Sigmoid colon (tissue), 7 donors: ENCODE measurements around the gene TBL1XR1. TPM values are rescaled to one million over a fixed set of nuclear protein-coding genes. Genes with fewer than 3 reads are reported as not detected.
A peak's percentile ranks its signal among the peaks of the same experiment; 100 is the strongest.

Source experiments
- DNase-seq: peaks from one replicate; pipeline ENCODE4 v3.0.0-alpha.2; 2019
- H3K27ac ChIP-seq, 4 donors: fragments of 200-600 bp; sonication (generic); one replicate each; pipeline ENCODE4 v1.5.1; 2016 to 2019; ENCODE audit warnings: mild to moderate bottlenecking in 1 of 4
- H3K27me3 ChIP-seq, 3 donors: fragments of 200-600 bp; sonication (generic); one replicate each; pipeline ENCODE4 v1.5.1; 2019; ENCODE audit warnings: mild to moderate bottlenecking in 1 of 3
- H3K36me3 ChIP-seq, 4 donors: fragments of 200-600 bp; sonication (generic); one replicate each; pipeline ENCODE4 v1.5.1; 2016 to 2019
- H3K4me1 ChIP-seq, 4 donors: fragments of 200-600 bp; sonication (generic); one replicate each; pipeline ENCODE4 v1.5.1; 2017 to 2019
- H3K4me3 ChIP-seq, 4 donors: fragments of 200-600 bp; sonication (generic); one replicate each; pipeline ENCODE4 v1.5.1; 2017 to 2019; ENCODE audit warnings: mild to moderate bottlenecking in 2 of 4, moderate library complexity in 1 of 4
- H3K9me3 ChIP-seq, 4 donors: fragments of 200-600 bp in 3 of 4; sonication (generic) in 3 of 4; one replicate each; pipeline versions ENCODE4 v1.5.1 to v1.6.1; 2013 to 2019
- EP300 ChIP-seq, 4 donors: sonication (generic); formaldehyde crosslinking; IDR thresholded peaks; one replicate each; pipeline ENCODE4 v1.6.1; 2017; ENCODE audit warnings: antibody characterized with exemption in 4 of 4
- POLR2A ChIP-seq, 2 donors: fragments of 450-650 bp; IDR thresholded peaks; one replicate each; pipeline ENCODE4 v1.6.1; 2016; ENCODE audit warnings: antibody characterized with exemption in 2 of 2, mild to moderate bottlenecking in 2 of 2, moderate library complexity in 2 of 2
- POLR2AphosphoS5 ChIP-seq, 4 donors: sonication (generic); formaldehyde crosslinking; IDR thresholded peaks; one replicate each; pipeline ENCODE4 v1.6.1; 2017; ENCODE audit warnings: antibody characterized with exemption in 4 of 4
- WGBS, 2 donors: extraction: QIAGEN DNeasy Blood & Tissue Kit; methylation state at CpG; one replicate each; pipeline ENCODE4 v1.1.7; 2013; 5-methylcytosine and 5-hydroxymethylcytosine counted together
- intact Hi-C: fragments of 100-400 bp; cut with DNase I; formaldehyde crosslinking; loops from one replicate; pipeline ENCODE4 v1.15.1; 2023
- polyA plus RNA-seq, 3 donors: library from polyadenylated mRNA; stranded (reverse); fragments of 200-250 nt; gene quantifications; one replicate each; pipeline ENCODE4 v1.2.3, GENCODE V29; 2013
- total RNA-seq, 4 donors: library from RNA; depleted of rRNA; stranded (reverse); fragments of >200 nt; gene quantifications; one replicate each; pipeline ENCODE4 v1.1.0, GENCODE V29; 2016
- TF ChIP-seq, protein P1 (sequence below), 4 experiments: fragments of 450-650 bp in 3 of 4; fragments of 200-600 bp in 1 of 4; IDR thresholded peaks; one replicate each; pipeline ENCODE4 v1.5.1; 2016 to 2019; ENCODE audit warnings: antibody characterized with exemption in 4 of 4, mild to moderate bottlenecking in 3 of 4, moderate library complexity in 2 of 4
- donor health status: healthy with polysubstance abuse.
- donor health status: Bipolar disorder and iron deficiency.
- donor health status: healthy.

Gene TBL1XR1
- total and polyA plus RNA-seq, 7 donors = 20.4 to 131 (median 88.9) TPM

DNA sequence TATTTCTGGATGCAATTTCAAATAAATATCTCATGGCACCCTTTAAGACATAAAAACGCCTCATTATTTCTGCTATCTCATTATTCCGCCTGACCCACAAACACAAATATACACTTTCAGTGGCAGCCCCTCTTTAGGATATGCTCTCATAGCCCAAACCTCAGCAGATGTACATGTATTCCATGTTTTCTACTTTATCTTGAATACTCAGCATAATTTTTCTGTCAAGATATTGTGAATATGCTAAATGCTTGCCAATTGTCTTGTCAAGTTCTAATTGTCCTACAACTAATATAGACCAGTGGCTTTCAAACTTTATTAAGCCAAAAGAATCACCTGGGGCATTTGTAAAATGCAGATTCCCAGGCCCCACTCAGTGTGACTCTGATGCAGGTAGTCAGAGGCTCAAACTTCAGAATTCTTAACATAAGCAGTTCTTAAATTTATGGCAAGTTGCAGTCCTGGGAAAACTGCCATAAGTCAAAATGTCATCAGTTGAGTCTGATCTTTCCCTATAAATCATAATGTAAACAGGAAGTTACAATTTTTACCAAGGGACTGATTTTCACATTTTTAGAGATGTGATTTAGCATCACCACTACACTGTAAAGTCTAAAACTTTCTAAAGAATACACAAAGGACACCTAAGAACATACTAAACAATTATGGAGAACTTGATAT is 135.1 kb downstream of the TBL1XR1 start:
- DNase-seq = no peak
- Histone ChIP-seq H3K27me3 (no peaks in the 10 kb centered on the region), H3K27ac (no peak overlapping the region), H3K4me1 (peaks cover 0 to 57% (median 31%) of the 10 kb centered on the region in 4 donors), H3K4me3 (no peak overlapping the region), H3K36me3 (no peaks in the 10 kb centered on the region), H3K9me3 (no peaks in the 10 kb centered on the region)
- WGBS, 2 donors = 91 to 96% methylated on average over 2 of the region's 2 CpGs
- TF ChIP-seq, protein P1, sequence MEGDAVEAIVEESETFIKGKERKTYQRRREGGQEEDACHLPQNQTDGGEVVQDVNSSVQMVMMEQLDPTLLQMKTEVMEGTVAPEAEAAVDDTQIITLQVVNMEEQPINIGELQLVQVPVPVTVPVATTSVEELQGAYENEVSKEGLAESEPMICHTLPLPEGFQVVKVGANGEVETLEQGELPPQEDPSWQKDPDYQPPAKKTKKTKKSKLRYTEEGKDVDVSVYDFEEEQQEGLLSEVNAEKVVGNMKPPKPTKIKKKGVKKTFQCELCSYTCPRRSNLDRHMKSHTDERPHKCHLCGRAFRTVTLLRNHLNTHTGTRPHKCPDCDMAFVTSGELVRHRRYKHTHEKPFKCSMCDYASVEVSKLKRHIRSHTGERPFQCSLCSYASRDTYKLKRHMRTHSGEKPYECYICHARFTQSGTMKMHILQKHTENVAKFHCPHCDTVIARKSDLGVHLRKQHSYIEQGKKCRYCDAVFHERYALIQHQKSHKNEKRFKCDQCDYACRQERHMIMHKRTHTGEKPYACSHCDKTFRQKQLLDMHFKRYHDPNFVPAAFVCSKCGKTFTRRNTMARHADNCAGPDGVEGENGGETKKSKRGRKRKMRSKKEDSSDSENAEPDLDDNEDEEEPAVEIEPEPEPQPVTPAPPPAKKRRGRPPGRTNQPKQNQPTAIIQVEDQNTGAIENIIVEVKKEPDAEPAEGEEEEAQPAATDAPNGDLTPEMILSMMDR (IDR thresholded peaks at IDR 0.05) = no peak
- no peak for TF ChIP-seq POLR2AphosphoS5 (IDR thresholded peaks at IDR 0.05)
- TF ChIP-seq EP300 (IDR thresholded peaks at IDR 0.05) = no peak
- no peak for TF ChIP-seq POLR2A (IDR thresholded peaks at IDR 0.05)
- intact Hi-C loops = no loop called here

GRCh38 chr3:177061369-177061768 is 135.9 kb downstream of the TBL1XR1 start:
- Histone ChIP-seq H3K36me3 (no peaks in the 10 kb centered on the region), H3K27me3 (no peaks in the 10 kb centered on the region), H3K27ac (peak overlapping the region in 1 of 4 donors; percentile 8), H3K9me3 (no peaks in the 10 kb centered on the region), H3K4me1 (peaks cover 0 to 52% (median 28%) of the 10 kb centered on the region in 4 donors), H3K4me3 (no peak overlapping the region)
- intact Hi-C loops = no loop called here
- 88 to 91% methylated on average over 4 of the region's 4 CpGs for WGBS, 2 donors
- DNase-seq = no peak
- TF ChIP-seq, protein P1 (IDR thresholded peaks at IDR 0.05) = no peak
- TF ChIP-seq POLR2A (IDR thresholded peaks at IDR 0.05) (no peak), POLR2AphosphoS5 (IDR thresholded peaks at IDR 0.05) (no peak), EP300 (IDR thresholded peaks at IDR 0.05) (no peak)

GRCh38 chr3:177060492-177060891 is 136.8 kb downstream of the TBL1XR1 start:
- Histone ChIP-seq H3K4me1 (peaks cover 0 to 52% (median 28%) of the 10 kb centered on the region in 4 donors), H3K9me3 (no peaks in the 10 kb centered on the region), H3K4me3 (no peak overlapping the region), H3K27ac (no peak overlapping the region), H3K36me3 (no peaks in the 10 kb centered on the region), H3K27me3 (no peaks in the 10 kb centered on the region)
- intact Hi-C loops = no loop called here
- WGBS, 2 donors = 79 to 90% methylated on average over 1 of the region's 1 CpG
- DNase-seq = no peak
- TF ChIP-seq, protein P1 (IDR thresholded peaks at IDR 0.05) = no peak
- no peak for TF ChIP-seq POLR2A (IDR thresholded peaks at IDR 0.05)

GRCh38 chr3:177058648-177059047 is 138.6 kb downstream of the TBL1XR1 start:
- WGBS, 2 donors = 90 to 95% methylated on average over 2 of the region's 2 CpGs
- Histone ChIP-seq H3K9me3 (no peaks in the 10 kb centered on the region), H3K27ac (no peak overlapping the region), H3K4me3 (no peak overlapping the region), H3K27me3 (no peaks in the 10 kb centered on the region), H3K36me3 (peaks cover 0 to under 1% (median 0%) of the 10 kb centered on the region in 4 donors), H3K4me1 (peaks cover 0 to 51% (median 31%) of the 10 kb centered on the region in 4 donors)
- no peak for DNase-seq
- intact Hi-C loops = loop anchor here (5.0 kb wide), 1 partner anchor 1324 kb away; no protein-coding TSS in a partner anchor
- no peak for TF ChIP-seq POLR2A (IDR thresholded peaks at IDR 0.05)
- TF ChIP-seq POLR2AphosphoS5 (IDR thresholded peaks at IDR 0.05) = no peak
- no peak for TF ChIP-seq EP300 (IDR thresholded peaks at IDR 0.05)
- TF ChIP-seq, protein P1 (IDR thresholded peaks at IDR 0.05) = no peak
